GM10266 (cell line): ENCODE results near the gene PTPRN2.
"Not testable (repeated sequence)": the region's sequence is repeated elsewhere in the genome, so short reads cannot be mapped to it uniquely, and the experiment has no call there.

Experiments used
- DNase-seq: peaks from one replicate; pipeline ENCODE4 v3.0.0; 2012; ENCODE audit errors: extremely low spot score
- TF ChIP-seq, protein P1 (sequence below): IDR thresholded peaks from 2 replicates; pipeline ENCODE4 v1.5.1; 2012; ENCODE audit warnings: mild to moderate bottlenecking, low read depth; ENCODE audit not compliant: control insufficient read depth, insufficient read depth; ENCODE audit errors: missing control alignments

Gene PTPRN2

DNA sequence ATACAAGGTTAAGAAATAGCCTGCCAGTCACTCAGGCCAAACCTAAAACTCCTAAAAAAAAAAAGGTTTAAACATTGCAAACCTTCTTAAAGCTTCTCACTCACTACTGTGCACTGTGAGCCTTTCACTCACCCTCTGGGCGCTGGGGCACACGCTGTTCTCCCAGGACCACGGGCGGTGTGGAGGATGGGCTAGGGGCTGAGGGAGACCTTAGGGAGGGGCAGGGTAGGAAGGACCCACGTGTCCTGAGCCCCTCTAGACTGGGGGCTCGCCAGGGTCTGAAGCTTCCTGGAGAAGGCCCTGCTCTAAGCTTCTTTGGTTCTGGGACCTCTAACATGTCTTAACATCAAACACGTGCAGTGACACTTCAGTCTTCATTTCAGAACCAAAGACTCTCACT, 681.0 kb downstream of the PTPRN2 start:
- TF ChIP-seq, protein P1, sequence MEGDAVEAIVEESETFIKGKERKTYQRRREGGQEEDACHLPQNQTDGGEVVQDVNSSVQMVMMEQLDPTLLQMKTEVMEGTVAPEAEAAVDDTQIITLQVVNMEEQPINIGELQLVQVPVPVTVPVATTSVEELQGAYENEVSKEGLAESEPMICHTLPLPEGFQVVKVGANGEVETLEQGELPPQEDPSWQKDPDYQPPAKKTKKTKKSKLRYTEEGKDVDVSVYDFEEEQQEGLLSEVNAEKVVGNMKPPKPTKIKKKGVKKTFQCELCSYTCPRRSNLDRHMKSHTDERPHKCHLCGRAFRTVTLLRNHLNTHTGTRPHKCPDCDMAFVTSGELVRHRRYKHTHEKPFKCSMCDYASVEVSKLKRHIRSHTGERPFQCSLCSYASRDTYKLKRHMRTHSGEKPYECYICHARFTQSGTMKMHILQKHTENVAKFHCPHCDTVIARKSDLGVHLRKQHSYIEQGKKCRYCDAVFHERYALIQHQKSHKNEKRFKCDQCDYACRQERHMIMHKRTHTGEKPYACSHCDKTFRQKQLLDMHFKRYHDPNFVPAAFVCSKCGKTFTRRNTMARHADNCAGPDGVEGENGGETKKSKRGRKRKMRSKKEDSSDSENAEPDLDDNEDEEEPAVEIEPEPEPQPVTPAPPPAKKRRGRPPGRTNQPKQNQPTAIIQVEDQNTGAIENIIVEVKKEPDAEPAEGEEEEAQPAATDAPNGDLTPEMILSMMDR: no peak
- no peak for DNase-seq

- TF ChIP-seq, protein P1: no peak
- DNase-seq: no peak
Observed at GRCh38 chr7:157905651-157906461, 681.8 kb downstream of the PTPRN2 start.

GRCh38 chr7:157904866-157905570, 682.6 kb downstream of the PTPRN2 start:
- TF ChIP-seq, protein P1: no peak
- DNase-seq: no peak

DNA sequence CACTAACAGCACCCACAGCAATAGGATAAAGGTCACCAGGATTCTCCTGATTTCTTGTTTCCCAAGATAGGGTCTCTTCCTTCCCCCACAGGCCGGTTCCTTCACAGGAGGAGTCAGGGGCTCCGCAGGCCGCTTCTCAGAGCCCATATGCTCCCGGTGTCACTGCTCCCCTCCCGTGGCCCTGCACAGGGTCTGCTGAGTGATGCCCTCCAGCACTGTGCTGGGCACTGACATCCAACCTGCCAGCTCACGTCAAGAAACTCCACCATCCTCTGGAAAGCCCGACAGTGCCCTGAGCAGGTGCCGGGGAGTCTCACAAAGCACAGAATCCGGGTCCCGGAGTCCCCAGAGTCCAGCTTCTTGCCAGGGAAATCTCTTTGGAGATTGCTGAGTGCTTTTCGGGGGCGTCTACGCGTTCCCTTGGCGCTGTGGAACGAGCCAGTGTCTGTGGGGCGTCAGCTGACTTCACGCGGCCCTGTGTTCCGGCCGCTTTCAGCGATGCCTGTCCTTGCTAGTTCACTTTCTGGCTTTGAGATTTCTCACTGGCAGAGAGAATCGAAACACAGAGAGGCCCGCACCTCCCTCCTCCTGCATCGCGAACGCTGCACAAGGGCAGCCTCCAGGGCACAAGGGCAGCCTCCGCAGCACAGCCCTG, 683.3 kb downstream of the PTPRN2 start:
- DNase-seq: no peak
- TF ChIP-seq, protein P1: no peak

DNA sequence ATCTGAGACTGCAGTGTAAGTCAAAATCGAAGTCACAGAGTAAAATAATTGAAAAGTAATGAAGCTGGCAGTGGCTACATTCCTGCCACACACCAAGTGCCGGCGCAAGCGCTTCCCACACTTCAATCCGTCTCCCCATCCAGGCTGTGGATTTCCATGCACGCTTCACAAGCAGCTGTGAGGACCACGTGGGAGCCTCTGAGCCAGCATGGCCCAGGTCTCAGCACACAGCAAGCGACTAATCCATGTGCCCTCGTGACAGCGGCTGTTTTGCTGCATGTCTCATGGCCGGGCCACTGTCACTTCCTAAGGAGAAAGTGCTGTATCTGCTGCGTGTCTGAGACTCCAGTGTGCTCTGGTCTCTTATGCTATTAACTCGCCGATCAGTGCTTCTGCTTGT, 683.9 kb downstream of the PTPRN2 start:
- DNase-seq: no peak
- TF ChIP-seq, protein P1: no peak

DNA sequence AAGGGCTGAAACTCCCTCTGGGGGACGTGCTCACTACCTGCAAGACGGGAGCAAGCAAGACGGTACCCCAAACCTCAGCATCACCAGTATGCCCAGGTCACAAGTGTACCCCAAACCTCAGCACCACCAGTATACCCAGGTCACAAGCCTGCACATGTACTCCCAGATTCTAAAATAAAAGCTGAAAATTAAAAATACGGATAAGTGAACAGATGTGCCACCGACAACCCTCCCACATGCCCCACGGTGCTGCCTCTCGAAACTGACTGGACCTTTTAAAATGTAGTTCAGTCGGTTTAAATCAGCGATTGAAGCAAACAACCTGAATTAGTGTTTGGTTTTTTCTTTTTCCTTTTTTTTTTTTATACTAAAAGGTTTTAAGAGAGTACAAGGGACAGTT, 684.3 kb downstream of the PTPRN2 start:
- TF ChIP-seq, protein P1: no peak
- DNase-seq: no peak

GRCh38 chr7:157901816-157902610, 685.6 kb downstream of the PTPRN2 start:
- not testable (repeated sequence) for DNase-seq
